Measurements from ENCODE around the gene CLIC6. TPM values are rescaled to one million over a fixed set of nuclear protein-coding genes. Genes with fewer than 3 reads are reported as not detected.

Gene CLIC6
- 0.25 TPM in 1 of 2 replicates, not detected in the other for total RNA-seq (2012; rRNA removed)

DNA sequence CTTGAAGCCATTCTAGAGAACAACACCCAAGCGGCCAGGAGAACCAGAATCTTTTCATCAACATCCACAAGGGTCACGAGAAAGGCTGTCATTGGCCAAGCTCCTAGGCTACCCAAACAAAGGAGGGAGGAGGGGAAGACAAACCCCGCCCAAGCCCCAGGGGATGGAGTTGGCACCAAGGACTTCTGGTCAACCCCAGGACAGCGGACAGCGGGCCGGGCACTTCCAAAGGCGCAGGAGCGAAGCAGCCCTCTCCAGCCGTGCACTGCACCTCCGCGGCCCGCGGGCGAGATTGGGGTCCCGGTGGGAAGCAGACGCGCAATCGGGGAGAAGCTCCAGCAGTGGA, at the start of gene CLIC6:
TSS of gene CLIC6 (plus strand) at position 192 of the 346 bp plus-strand sequence. CDS start 395 bp downstream, outside the sequence.
- Histone ChIP-seq H3K4me1 (ENCODE audit: control insufficient read depth, insufficient read depth, low read length) (peaks cover 7% of the 10 kb centered on the region), H3K36me3 (ENCODE audit: insufficient read depth, low read length) (no peaks in the 10 kb centered on the region), H3K9ac (ENCODE audit: low read depth, low read length) (no peak within 1 kb of the TSS), H3K4me2 (ENCODE audit: low read length) (peak within 1 kb of the TSS; percentile 64), H3K4me3 (ENCODE audit: low read length) (peak within 1 kb of the TSS; percentile 38), H3K27me3 (ENCODE audit: control insufficient read depth, insufficient read depth, low read length) (peaks cover 92% of the 10 kb centered on the region), H3K9me3 (replicated peaks; ENCODE audit: low read length) (no peaks in the 10 kb centered on the region)

DNA sequence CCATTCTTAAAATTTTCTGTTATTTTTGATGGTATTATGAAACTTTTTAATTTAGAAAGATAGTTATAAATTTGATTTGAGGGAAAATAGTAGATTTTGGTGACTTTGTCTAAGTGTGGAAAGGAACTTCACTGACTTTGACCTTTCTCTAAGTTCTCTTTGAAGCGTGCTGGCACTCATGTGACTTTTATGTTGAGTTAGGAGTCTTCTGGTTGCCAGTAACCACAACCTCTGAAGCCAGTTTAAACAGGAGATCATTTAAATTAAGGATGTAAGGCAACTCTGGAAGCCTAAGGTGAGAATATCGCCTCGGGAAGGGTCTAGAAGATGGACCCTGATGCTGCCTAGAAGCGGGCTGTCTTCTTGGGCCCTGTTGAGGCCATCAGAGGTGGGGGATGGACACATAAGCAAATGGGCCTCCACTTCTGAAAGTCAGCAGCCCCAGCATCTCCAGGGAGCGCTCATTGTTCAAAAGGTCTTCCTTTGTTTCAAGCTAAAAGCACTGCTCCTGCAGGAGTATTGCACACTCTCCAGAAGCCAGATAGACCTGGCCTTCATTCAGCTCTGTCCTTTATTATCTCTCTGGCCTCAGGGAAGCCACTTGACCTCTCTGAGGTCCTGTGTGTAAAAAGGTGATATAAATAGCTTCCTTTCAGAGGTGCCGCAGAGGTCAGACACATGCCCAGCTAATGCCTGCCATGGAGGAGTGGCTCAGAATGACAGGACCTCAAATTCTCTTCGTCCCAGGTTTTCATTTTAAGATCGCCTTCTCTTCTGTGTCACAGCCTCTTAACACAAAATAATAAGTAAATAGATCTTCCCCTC, 48.7 kb upstream of the CLIC6 start:
- Histone ChIP-seq H3K27me3 (ENCODE audit: control insufficient read depth, insufficient read depth, low read length) (peaks cover 60% of the 10 kb centered on the region), H3K9me3 (replicated peaks; ENCODE audit: low read length) (no peaks in the 10 kb centered on the region), H3K9ac (ENCODE audit: low read depth, low read length) (no peak overlapping the region), H3K4me2 (ENCODE audit: low read length) (no peak overlapping the region), H3K4me3 (ENCODE audit: low read length) (no peak overlapping the region), H3K4me1 (ENCODE audit: control insufficient read depth, insufficient read depth, low read length) (no peaks in the 10 kb centered on the region), H3K36me3 (ENCODE audit: insufficient read depth, low read length) (no peaks in the 10 kb centered on the region)

DNA sequence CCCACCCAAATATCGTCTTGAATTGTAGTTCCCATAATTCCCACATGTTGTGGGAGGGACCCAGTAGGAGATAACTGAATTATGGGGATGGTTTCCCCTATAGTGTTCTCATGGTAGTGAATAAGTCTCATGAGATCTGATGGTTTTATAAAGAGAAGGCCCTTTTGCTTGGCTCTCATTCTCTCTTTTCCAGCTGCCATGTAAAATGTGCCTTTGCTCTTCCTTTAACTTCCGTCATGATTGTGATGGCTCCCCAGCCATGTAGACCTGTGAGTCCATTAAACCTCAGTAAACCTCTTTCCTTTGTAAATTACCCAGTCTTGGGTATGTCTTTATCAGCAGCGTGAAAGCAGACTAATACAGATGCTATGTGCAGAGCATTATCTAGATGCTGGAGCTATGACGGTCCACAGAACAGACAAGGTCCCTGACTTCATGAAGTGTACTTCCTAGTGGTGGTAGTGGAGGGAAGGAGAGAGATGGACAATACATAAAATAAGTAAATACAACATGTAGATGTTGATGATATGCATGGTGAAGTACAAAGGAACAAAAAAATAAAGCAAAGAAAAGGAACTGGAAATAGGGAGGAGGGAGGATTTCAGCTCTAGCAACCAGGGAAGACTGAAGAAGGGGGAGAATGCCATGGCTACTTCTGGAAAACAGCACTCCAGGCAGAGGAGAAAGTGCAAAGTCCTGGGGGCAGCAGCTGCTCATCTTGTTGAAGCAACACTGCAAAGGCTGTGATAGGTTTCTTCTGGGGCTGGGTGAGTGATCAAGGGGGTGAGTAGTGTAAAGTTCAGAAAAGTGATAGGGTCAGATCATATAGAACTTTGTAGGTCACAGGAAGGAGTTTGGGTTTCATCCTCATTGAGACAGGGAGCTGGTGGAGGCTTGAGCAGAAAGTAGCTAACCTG, 47.1 kb upstream of the CLIC6 start:
- H3K9me3 ChIP-seq (replicated peaks; ENCODE audit: low read length) = no peaks in the 10 kb centered on the region
- H3K4me3 ChIP-seq (ENCODE audit: low read length) = no peak overlapping the region
- H3K4me2 ChIP-seq (ENCODE audit: low read length) = no peak overlapping the region
- H3K9ac ChIP-seq (ENCODE audit: low read depth, low read length) = no peak overlapping the region
- no peaks in the 10 kb centered on the region for H3K36me3 ChIP-seq (ENCODE audit: insufficient read depth, low read length)
- peaks cover 75% of the 10 kb centered on the region for H3K27me3 ChIP-seq (ENCODE audit: control insufficient read depth, insufficient read depth, low read length)
- no peaks in the 10 kb centered on the region for H3K4me1 ChIP-seq (ENCODE audit: control insufficient read depth, insufficient read depth, low read length)

DNA sequence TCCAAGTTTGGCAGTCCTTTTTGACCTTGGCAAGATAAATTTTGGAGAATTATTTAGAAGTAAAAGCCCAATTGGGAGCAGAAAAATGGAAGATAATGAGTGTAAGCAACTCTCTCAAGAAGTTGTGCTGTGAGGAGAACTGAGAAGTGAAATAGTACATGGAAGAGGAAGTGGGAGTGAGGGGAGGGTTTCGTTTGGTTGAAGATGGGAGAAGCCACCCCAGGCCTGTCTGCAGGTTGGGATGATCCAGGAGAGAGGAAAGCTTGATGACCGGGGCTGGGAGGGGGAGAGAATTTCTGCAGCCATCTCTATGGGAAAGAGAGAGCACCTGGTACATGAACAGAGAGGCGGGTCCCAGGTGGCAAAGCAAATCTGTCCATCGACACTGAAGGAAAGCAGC, 45.3 kb upstream of the CLIC6 start:
- no peak overlapping the region for H3K9ac ChIP-seq (ENCODE audit: low read depth, low read length)

DNA sequence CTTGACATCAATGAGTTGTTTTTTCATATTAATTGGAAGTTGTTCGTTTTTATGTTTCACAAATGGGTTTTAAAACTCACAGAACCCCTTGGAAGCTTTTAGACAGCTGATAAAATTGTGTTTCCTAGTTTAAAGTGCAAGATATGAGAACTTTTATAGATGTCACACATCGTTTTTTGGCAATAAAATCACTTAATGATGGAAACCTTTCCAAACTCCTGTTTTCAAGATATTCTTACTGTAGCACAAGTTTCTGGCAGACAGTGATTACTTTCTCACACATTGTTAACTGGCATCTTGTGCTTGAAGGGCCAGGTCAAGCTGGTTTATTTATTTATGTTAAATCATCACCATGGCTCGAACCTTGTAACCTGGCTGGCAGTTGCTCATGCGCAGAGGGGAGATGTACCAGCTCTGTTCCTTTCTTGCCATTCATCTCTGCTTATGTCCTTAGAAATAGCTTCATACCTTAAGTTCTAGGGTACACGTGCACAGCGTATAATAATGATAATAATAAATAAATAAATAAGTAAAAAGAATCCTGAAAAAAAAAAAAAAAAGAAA, 43.7 kb upstream of the CLIC6 start:
- H3K4me3 ChIP-seq (ENCODE audit: low read length) = no peak overlapping the region
- H3K9me3 ChIP-seq (replicated peaks; ENCODE audit: low read length) = no peaks in the 10 kb centered on the region
- no peaks in the 10 kb centered on the region for H3K36me3 ChIP-seq (ENCODE audit: insufficient read depth, low read length)
- H3K27me3 ChIP-seq (ENCODE audit: control insufficient read depth, insufficient read depth, low read length) = peaks cover 80% of the 10 kb centered on the region
- no peaks in the 10 kb centered on the region for H3K4me1 ChIP-seq (ENCODE audit: control insufficient read depth, insufficient read depth, low read length)
- no peak overlapping the region for H3K9ac ChIP-seq (ENCODE audit: low read depth, low read length)
- H3K4me2 ChIP-seq (ENCODE audit: low read length) = no peak overlapping the region

More for the DNA sequence above, 45.3 kb upstream of the CLIC6 start:
- Histone ChIP-seq H3K4me3 (ENCODE audit: low read length) (no peak overlapping the region), H3K27me3 (ENCODE audit: control insufficient read depth, insufficient read depth, low read length) (peaks cover 76% of the 10 kb centered on the region), H3K4me1 (ENCODE audit: control insufficient read depth, insufficient read depth, low read length) (no peaks in the 10 kb centered on the region), H3K4me2 (ENCODE audit: low read length) (no peak overlapping the region), H3K9me3 (replicated peaks; ENCODE audit: low read length) (no peaks in the 10 kb centered on the region), H3K36me3 (ENCODE audit: insufficient read depth, low read length) (no peaks in the 10 kb centered on the region)

DNA sequence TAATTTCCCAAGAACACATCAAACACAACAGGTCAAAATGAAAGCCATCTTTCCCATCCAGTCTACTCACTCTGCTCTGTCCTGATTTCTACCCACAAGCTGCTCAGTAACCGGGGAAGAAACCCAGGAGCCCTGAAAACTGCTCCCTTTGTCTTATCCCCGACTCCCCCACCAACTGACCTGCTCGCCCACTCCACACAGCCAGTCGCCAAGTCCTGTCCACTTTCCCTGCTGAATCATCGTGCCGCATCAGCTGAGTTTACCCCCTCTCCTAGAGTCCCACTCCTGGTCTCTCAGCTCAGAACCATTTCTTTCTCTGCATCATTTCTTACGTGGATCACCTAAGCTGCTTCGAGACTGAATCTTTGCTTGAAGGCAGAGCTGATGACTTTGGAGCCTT, 42.7 kb upstream of the CLIC6 start:
- H3K9me3 ChIP-seq (replicated peaks; ENCODE audit: low read length) = no peaks in the 10 kb centered on the region
- H3K27me3 ChIP-seq (ENCODE audit: control insufficient read depth, insufficient read depth, low read length) = peaks cover 71% of the 10 kb centered on the region
- no peak overlapping the region for H3K4me2 ChIP-seq (ENCODE audit: low read length)
- H3K4me1 ChIP-seq (ENCODE audit: control insufficient read depth, insufficient read depth, low read length) = no peaks in the 10 kb centered on the region
- H3K4me3 ChIP-seq (ENCODE audit: low read length) = no peak overlapping the region
- H3K36me3 ChIP-seq (ENCODE audit: insufficient read depth, low read length) = no peaks in the 10 kb centered on the region
- H3K9ac ChIP-seq (ENCODE audit: low read depth, low read length) = no peak overlapping the region

DNA sequence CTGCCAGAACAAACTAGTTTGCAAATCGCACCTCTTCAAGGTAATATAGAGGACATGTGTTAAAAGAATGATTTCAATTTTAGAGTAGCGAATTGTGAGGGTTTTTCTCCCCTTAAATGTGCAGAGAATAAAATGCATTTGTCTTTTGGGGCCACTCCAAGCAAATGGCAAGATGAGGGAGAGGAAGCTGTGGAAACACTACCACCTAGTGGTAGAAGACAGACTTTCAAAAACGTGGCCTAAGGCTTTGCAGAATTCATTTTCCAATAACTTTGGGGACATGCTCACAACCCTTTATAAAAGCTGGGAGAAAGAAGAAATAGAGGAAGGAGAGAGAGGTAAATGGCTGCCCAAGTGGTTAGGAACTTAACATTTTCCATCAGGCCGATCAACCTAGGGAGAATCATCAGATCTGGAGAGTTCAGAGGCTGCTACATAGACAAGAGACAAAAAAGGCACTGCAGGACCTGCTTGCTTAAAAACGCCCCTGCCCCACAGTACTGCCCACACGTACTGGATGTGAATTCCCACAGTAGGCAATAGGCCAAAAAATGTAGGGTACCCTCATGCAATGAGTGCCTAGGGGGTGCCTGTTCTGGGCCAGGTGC, 38.2 kb upstream of the CLIC6 start:
- Histone ChIP-seq H3K27me3 (ENCODE audit: control insufficient read depth, insufficient read depth, low read length) (peaks cover 77% of the 10 kb centered on the region), H3K9ac (ENCODE audit: low read depth, low read length) (no peak overlapping the region), H3K36me3 (ENCODE audit: insufficient read depth, low read length) (no peaks in the 10 kb centered on the region), H3K4me3 (ENCODE audit: low read length) (no peak overlapping the region), H3K4me2 (ENCODE audit: low read length) (no peak overlapping the region), H3K9me3 (replicated peaks; ENCODE audit: low read length) (no peaks in the 10 kb centered on the region), H3K4me1 (ENCODE audit: control insufficient read depth, insufficient read depth, low read length) (no peaks in the 10 kb centered on the region)

DNA sequence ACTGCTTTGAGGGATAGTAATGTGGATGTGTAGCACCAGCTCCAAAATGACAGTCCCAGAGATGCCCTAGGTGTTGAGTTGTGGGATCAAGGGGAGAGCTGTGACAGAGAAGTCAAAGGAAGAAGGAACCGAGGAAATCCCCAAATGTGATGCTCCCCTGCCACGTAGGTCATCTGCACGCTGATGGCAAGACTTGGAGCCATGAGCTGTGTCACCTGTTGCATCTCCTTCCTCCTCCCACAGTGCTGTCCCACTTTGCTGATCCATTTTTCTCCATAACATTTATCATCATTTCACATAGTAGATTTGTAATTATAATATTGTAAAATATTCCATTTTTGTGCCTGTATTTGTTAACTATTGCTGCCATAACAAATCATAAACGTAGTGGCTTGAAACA, 36.3 kb upstream of the CLIC6 start:
- Histone ChIP-seq H3K9ac (ENCODE audit: low read depth, low read length) (no peak overlapping the region), H3K9me3 (replicated peaks; ENCODE audit: low read length) (no peaks in the 10 kb centered on the region), H3K4me1 (ENCODE audit: control insufficient read depth, insufficient read depth, low read length) (no peaks in the 10 kb centered on the region), H3K4me2 (ENCODE audit: low read length) (no peak overlapping the region), H3K4me3 (ENCODE audit: low read length) (no peak overlapping the region), H3K27me3 (ENCODE audit: control insufficient read depth, insufficient read depth, low read length) (peaks cover 78% of the 10 kb centered on the region), H3K36me3 (ENCODE audit: insufficient read depth, low read length) (no peaks in the 10 kb centered on the region)

DNA sequence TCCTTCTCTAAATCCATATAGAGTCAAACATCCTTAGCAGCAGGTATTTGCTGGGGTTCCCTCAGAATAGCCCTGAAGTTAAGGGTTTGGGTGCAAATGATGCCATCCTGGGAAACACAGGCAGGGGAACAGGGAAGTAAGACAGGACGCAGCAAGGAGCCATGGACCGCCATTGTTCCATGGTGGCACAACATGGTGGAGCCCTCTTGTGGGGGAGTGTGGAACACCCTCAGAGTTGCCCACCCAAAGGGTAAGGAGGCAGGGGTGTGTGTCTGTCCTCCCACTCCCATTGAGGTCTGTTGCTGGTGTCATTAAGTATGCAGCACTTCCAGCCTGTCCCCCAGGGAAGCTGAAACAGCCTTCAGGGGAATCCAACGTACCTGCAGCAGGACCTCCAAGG, 33.5 kb upstream of the CLIC6 start:
- H3K36me3 ChIP-seq (ENCODE audit: insufficient read depth, low read length) = no peaks in the 10 kb centered on the region
- H3K4me2 ChIP-seq (ENCODE audit: low read length) = no peak overlapping the region
- peaks cover 63% of the 10 kb centered on the region for H3K27me3 ChIP-seq (ENCODE audit: control insufficient read depth, insufficient read depth, low read length)
- H3K9ac ChIP-seq (ENCODE audit: low read depth, low read length) = no peak overlapping the region
- no peaks in the 10 kb centered on the region for H3K9me3 ChIP-seq (replicated peaks; ENCODE audit: low read length)
- H3K4me1 ChIP-seq (ENCODE audit: control insufficient read depth, insufficient read depth, low read length) = peaks cover 3% of the 10 kb centered on the region
- no peak overlapping the region for H3K4me3 ChIP-seq (ENCODE audit: low read length)

DNA sequence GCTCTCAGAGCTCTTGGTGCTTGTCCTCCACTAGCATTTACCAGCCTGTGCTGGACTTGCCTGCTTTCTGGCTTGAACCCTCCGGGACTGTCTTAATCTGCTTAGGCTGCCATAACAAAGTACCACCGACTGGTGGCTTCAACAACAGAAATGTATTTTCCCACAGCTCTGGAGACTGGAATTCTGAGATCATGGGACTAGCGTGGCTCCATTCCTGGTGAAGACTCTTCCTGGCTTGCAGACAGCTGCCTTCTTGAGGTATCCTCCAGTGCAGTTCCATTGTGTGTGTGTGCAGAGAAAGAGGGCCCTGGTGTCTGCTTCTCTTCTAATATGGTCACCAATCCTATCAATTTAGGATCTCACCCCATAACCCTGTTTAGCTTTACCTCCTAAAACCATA, 31.8 kb upstream of the CLIC6 start:
- H3K4me2 ChIP-seq (ENCODE audit: low read length) = no peak overlapping the region
- H3K27me3 ChIP-seq (ENCODE audit: control insufficient read depth, insufficient read depth, low read length) = peaks cover 53% of the 10 kb centered on the region
- H3K36me3 ChIP-seq (ENCODE audit: insufficient read depth, low read length) = no peaks in the 10 kb centered on the region
- no peak overlapping the region for H3K9ac ChIP-seq (ENCODE audit: low read depth, low read length)
- no peaks in the 10 kb centered on the region for H3K9me3 ChIP-seq (replicated peaks; ENCODE audit: low read length)
- peaks cover 8% of the 10 kb centered on the region for H3K4me1 ChIP-seq (ENCODE audit: control insufficient read depth, insufficient read depth, low read length)
- no peak overlapping the region for H3K4me3 ChIP-seq (ENCODE audit: low read length)

DNA sequence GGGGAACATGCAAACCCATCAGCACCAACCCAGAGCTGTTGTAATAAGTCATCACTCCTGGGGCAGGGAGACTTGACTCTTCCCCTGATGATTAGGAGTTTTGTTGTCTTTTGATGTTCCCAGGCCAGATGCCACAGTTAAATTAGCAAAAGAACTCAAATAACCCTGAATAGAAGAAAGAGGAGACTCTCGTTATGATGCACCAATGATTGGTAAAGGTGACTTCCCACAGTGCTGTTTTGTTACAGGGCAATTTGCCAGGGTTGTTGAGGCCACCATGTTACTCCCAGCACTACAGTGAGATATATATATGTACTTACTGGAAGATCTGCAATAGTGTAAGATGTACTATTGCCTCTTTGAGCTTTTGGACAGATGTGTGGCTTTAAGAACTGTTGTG, 29.5 kb upstream of the CLIC6 start:
- H3K27me3 ChIP-seq (ENCODE audit: control insufficient read depth, insufficient read depth, low read length) = peaks cover 31% of the 10 kb centered on the region
- H3K36me3 ChIP-seq (ENCODE audit: insufficient read depth, low read length) = no peaks in the 10 kb centered on the region
- H3K4me2 ChIP-seq (ENCODE audit: low read length) = no peak overlapping the region
- H3K9me3 ChIP-seq (replicated peaks; ENCODE audit: low read length) = no peaks in the 10 kb centered on the region
- no peak overlapping the region for H3K9ac ChIP-seq (ENCODE audit: low read depth, low read length)
- no peak overlapping the region for H3K4me3 ChIP-seq (ENCODE audit: low read length)
- H3K4me1 ChIP-seq (ENCODE audit: control insufficient read depth, insufficient read depth, low read length) = peaks cover 8% of the 10 kb centered on the region

Data from skeletal muscle satellite cell (primary cell).